GM12892 (cell line): ENCODE data around the gene SLC15A3.

Experiments
- POLR2A ChIP-seq: IDR thresholded peaks from 2 replicates; pipeline ENCODE4 v1.6.1; 2011; ENCODE audit warnings: low read depth, low read length, control low read depth
- TAF1 ChIP-seq: IDR thresholded peaks from 2 replicates; pipeline ENCODE4 v1.6.1; 2011; ENCODE audit warnings: low read depth, mild to moderate bottlenecking, control low read depth, low read length, borderline replicate concordance

- no peak for TF ChIP-seq POLR2A
- TF ChIP-seq TAF1: no peak
These were observed 26.1 kb downstream of the SLC15A3 start for GRCh38 chr11:60925868-60926267.
